Measurements from ENCODE around the gene GSTCD. TPM values are rescaled to one million over a fixed set of nuclear protein-coding genes. Genes with fewer than 3 reads are reported as not detected.

The GSTCD gene
- total RNA-seq, 1 experiment from 2014 or later = 22.5 TPM

- H3K27ac ChIP-seq (ENCODE audit: low read depth, low read length) = no peak overlapping the region
- no peak overlapping the region for H3K9ac ChIP-seq (ENCODE audit: low read length)
- H3K79me2 ChIP-seq (ENCODE audit: insufficient read depth, low read length) = peaks cover 42% of the 10 kb centered on the region
- CTCF ChIA-PET = interaction anchor here (0.7 to 2.0 kb wide), 9 partner anchors 9 to 486 kb away, joined by 3 to 22 read pairs (median 5); no protein-coding TSS in a partner anchor
- H3K4me3 ChIP-seq (replicated peaks in 1 of 2; ENCODE audit: low read depth in 1 of 2, low read length in 2 of 2) = no peak overlapping the region
- no peaks in the 10 kb centered on the region for H3K9me3 ChIP-seq (ENCODE audit: control insufficient read depth in 1 of 2, insufficient read depth in 1 of 2, low read depth in 1 of 2, low read length in 2 of 2)
- no peaks in the 10 kb centered on the region for H3K36me3 ChIP-seq (ENCODE audit: control insufficient read depth in 1 of 2, insufficient read depth in 2 of 2, low read length in 2 of 2)
- H3K27me3 ChIP-seq (ENCODE audit: insufficient read depth, low read length) = no peaks in the 10 kb centered on the region
- intact Hi-C loops (cut with micrococcal nuclease) = loop anchor here (5.0 kb wide), 1 partner anchor 193 kb away; no protein-coding TSS in a partner anchor
- RAD21 ChIA-PET (ENCODE audit: low non-redundant PET in 1 of 2, low total read pairs in 2 of 2, uncharacterized antibody in 2 of 2, unreplicated experiment in 2 of 2) = no interaction called here
- TF ChIP-seq SP1 (IDR thresholded peaks at IDR 0.05; ENCODE audit: low read depth) (no peak), EZH2phosphoT487 (IDR thresholded peaks at IDR 0.05; ENCODE audit: borderline replicate concordance) (no peak), EGR1 (IDR thresholded peaks at IDR 0.05; ENCODE audit: low read depth) (no peak), TCF7L2 (IDR thresholded peaks at IDR 0.05; ENCODE audit: borderline replicate concordance, extremely low read depth, insufficient read depth, insufficient read length) (no peak), ZFX (IDR thresholded peaks at IDR 0.05) (no peak), EZH2 (IDR thresholded peaks at IDR 0.05) (no peak), YY1 (IDR thresholded peaks at IDR 0.05; ENCODE audit: extremely low read depth, insufficient replicate concordance, low read depth, low read length) (no peak), MAX (IDR thresholded peaks at IDR 0.05) (no peak), ATF3 (IDR thresholded peaks at IDR 0.05) (no peak), ZBTB33 (IDR thresholded peaks at IDR 0.05; ENCODE audit: extremely low read depth, insufficient replicate concordance, low read length) (no peak), REST (IDR thresholded peaks at IDR 0.05; ENCODE audit: low read depth) (no peak), POLR2A (IDR thresholded peaks at IDR 0.05; ENCODE audit: borderline replicate concordance, extremely low read depth, insufficient read depth, insufficient read length) (no peak), ZNF274 (IDR thresholded peaks at IDR 0.05; ENCODE audit: low read depth, low read length) (no peak), ELF1 (IDR thresholded peaks at IDR 0.05; ENCODE audit: borderline replicate concordance, low read depth) (no peak)
- H3K4me2 ChIP-seq (ENCODE audit: low read length) = no peak overlapping the region
- ATAC-seq (no peak), DNase-seq (ENCODE audit: low read depth, low spot score) (no peak)
- peaks cover 0 to 1% of the 10 kb centered on the region in 2 experiments; a peak in 1 of 4 replicates for H3K4me1 ChIP-seq (ENCODE audit: control insufficient read depth in 1 of 2, insufficient read depth in 2 of 2, low read length in 2 of 2)
- H2AFZ ChIP-seq (ENCODE audit: low read depth, low read length, poor library complexity, severe bottlenecking) = no peak overlapping the region
- no peaks in the 10 kb centered on the region for H3K9me2 ChIP-seq (ENCODE audit: insufficient read depth)
- BruUV-seq (replicated peaks) = no TSS peak
- POLR2A ChIA-PET = interaction anchor here (0.8 kb wide), 1 partner anchor 94 kb away, joined by 3 read pairs; no protein-coding TSS in a partner anchor
- H4K20me1 ChIP-seq (ENCODE audit: insufficient read depth) = no peaks in the 10 kb centered on the region
Observed at GRCh38 chr4:105714932-105715331, 6.3 kb downstream of the GSTCD start.

Measured in HCT116 (cell line).